ENCODE measurements around the gene B3GNT9. TPM values are rescaled to one million over a fixed set of nuclear protein-coding genes. Genes with fewer than 3 reads are reported as not detected.
A peak's percentile ranks its signal among the peaks of the same experiment; 100 is the strongest.

Gene B3GNT9
- total RNA-seq, 1 experiment from 2014 or later = 11.5 TPM

- in situ Hi-C loops (cut with HindIII; ENCODE audit: low pct_unique_long_range_greater_than_20kb, low sequenced_read_pairs) (no loop called here), intact Hi-C loops (cut with micrococcal nuclease; ENCODE audit: unreplicated experiment) (loop anchor here (10.0 kb wide), 1 partner anchor 129 kb away; no protein-coding TSS in a partner anchor)
- Histone ChIP-seq H3K27me3 (ENCODE audit: control insufficient read depth, insufficient read depth, low read length) (no peaks in the 10 kb centered on the region), H3K4me3 (ENCODE audit: low read depth in 2 of 2, low read length in 2 of 2) (no peak overlapping the region), H3K9me3 (ENCODE audit: control insufficient read depth, insufficient read depth, low read depth, low read length) (no peaks in the 10 kb centered on the region), H3K36me3 (ENCODE audit: control insufficient read depth, insufficient read depth, low read length) (peaks cover 5% of the 10 kb centered on the region; the same call in 1 of the 2 replicates), H3K27ac (ENCODE audit: low read length) (no peak overlapping the region), H3K4me1 (ENCODE audit: control insufficient read depth, insufficient read depth, low read length) (no peaks in the 10 kb centered on the region)
- ChIA-PET POLR2A (interaction anchor here (0.6 to 1.4 kb wide), 2 partner anchors 13 to 66 kb away, joined by 4 to 7 read pairs; no protein-coding TSS in a partner anchor), CTCF (interaction anchor here (0.5 kb wide), 1 partner anchor 366 kb away, joined by 4 read pairs; no protein-coding TSS in a partner anchor)
- peak; percentile 79; the same call in 1 of the 2 replicates for ATAC-seq
- no TSS peak for BruUV-seq (replicated peaks)
- TF ChIP-seq POLR2AphosphoS5 (IDR thresholded peaks at IDR 0.05; ENCODE audit: low read depth, low read length) (no peak), CTCF (IDR thresholded peaks at IDR 0.05) (peak; percentile 66; the same call in 1 of the 2 replicates)
- DNase-seq (ENCODE audit: low read depth, low spot score) = no peak
Observed at GRCh38 chr16:67104061-67104460, 46.7 kb downstream of the B3GNT9 start.

GRCh38 chr16:67101311-67102082 lies 49.3 kb downstream of the B3GNT9 start:
- Histone ChIP-seq H3K9me3 (ENCODE audit: control insufficient read depth, insufficient read depth, low read depth, low read length) (no peaks in the 10 kb centered on the region), H3K27me3 (ENCODE audit: control insufficient read depth, insufficient read depth, low read length) (no peaks in the 10 kb centered on the region), H3K36me3 (ENCODE audit: control insufficient read depth, insufficient read depth, low read length) (peaks cover 8% of the 10 kb centered on the region; the same call in 1 of the 2 replicates), H3K4me3 (ENCODE audit: low read depth in 2 of 2, low read length in 2 of 2) (no peak overlapping the region), H3K4me1 (ENCODE audit: control insufficient read depth, insufficient read depth, low read length) (no peaks in the 10 kb centered on the region), H3K27ac (ENCODE audit: low read length) (no peak overlapping the region)
- intact Hi-C loops (cut with micrococcal nuclease; ENCODE audit: unreplicated experiment) = loop anchor here (1.0 to 10.0 kb wide), 2 partner anchors 18 to 127 kb away; no protein-coding TSS in a partner anchor
- no TSS peak for BruUV-seq (replicated peaks)
- in situ Hi-C loops (cut with HindIII; ENCODE audit: low pct_unique_long_range_greater_than_20kb, low sequenced_read_pairs) = no loop called here
- TF ChIP-seq TCF7L2 (IDR thresholded peaks at IDR 0.05; ENCODE audit: low read depth, low read length) (no peak), CTCF (IDR thresholded peaks at IDR 0.05) (peak; percentile 5; the same call in 1 of the 2 replicates)
- DNase-seq (ENCODE audit: low read depth, low spot score) (no peak), ATAC-seq (no peak)
- CTCF ChIA-PET = no interaction called here
- POLR2A ChIA-PET = interaction anchor here (0.6 kb wide), 1 partner anchor 53 kb away, joined by 4 read pairs; no protein-coding TSS in a partner anchor

- H3K4me3 ChIP-seq (ENCODE audit: low read depth in 2 of 2, low read length in 2 of 2) = no peak overlapping the region
- ATAC-seq (no peak), DNase-seq (ENCODE audit: low read depth, low spot score) (no peak)
- H3K4me1 ChIP-seq (ENCODE audit: control insufficient read depth, insufficient read depth, low read length) = no peaks in the 10 kb centered on the region
- H3K36me3 ChIP-seq (ENCODE audit: control insufficient read depth, insufficient read depth, low read length) = peaks cover 8% of the 10 kb centered on the region; the same call in 1 of the 2 replicates
- ChIA-PET CTCF (interaction anchor here (0.8 kb wide), 1 partner anchor 34 kb away, joined by 3 read pairs; no protein-coding TSS in a partner anchor), POLR2A (no interaction called here)
- BruUV-seq (replicated peaks) = no TSS peak
- no peak overlapping the region for H3K27ac ChIP-seq (ENCODE audit: low read length)
- no peaks in the 10 kb centered on the region for H3K27me3 ChIP-seq (ENCODE audit: control insufficient read depth, insufficient read depth, low read length)
- intact Hi-C loops (cut with micrococcal nuclease; ENCODE audit: unreplicated experiment) = loop anchor here (10.0 kb wide), 1 partner anchor 126 kb away; no protein-coding TSS in a partner anchor
- in situ Hi-C loops (cut with HindIII; ENCODE audit: low pct_unique_long_range_greater_than_20kb, low sequenced_read_pairs) = no loop called here
- TF ChIP-seq TCF7L2 (IDR thresholded peaks at IDR 0.05; ENCODE audit: low read depth, low read length) (no peak), SIN3A (IDR thresholded peaks at IDR 0.05; ENCODE audit: borderline replicate concordance, insufficient read depth, low read depth, low read length) (no peak), REST (IDR thresholded peaks at IDR 0.05; ENCODE audit: insufficient read depth in 1 of 2, low read depth in 2 of 2, low read length in 1 of 2) (no peak), CTCF (IDR thresholded peaks at IDR 0.05) (peak; percentile 25; the same call in 1 of the 2 replicates), POLR2AphosphoS5 (IDR thresholded peaks at IDR 0.05; ENCODE audit: low read depth, low read length) (no peak)
- no peaks in the 10 kb centered on the region for H3K9me3 ChIP-seq (ENCODE audit: control insufficient read depth, insufficient read depth, low read depth, low read length)
Observed at GRCh38 chr16:67100569-67101310, 50.1 kb downstream of the B3GNT9 start.

Measured in Panc1 (cell line).